Measurements from ENCODE around the gene CFDP1.

Gene CFDP1

DNA sequence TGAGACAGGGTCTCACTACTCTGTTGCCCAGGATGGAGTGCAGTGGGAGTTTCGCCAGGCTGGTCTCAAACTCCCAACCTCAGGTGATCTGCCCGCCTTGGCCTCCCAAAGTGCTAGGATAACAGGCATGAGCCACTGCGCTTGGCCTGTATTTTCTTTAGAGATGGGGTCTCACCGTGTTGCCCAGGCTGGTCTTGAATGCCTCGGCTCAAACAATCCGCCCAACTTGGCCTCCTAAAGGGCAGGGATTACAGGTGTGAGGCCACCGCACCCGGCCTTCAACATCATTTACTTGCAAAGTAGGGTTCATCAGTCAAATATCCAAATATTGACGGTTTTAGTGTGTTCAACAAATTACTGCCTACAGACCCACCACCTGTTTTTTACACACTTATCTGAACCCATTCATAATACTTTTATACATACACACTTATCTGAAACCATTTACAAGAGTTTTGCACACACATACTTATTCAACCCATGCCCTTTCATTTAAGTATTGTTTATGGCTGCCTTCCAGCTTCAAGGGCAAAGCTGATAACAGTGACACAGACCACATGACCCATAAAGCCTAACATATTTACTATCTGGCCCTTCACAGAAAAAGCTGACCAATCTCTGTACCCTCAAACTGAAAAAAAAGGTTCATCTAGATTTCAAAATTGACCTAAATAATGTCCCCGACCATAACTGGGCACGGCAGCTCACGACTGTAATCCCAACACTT, 19.3 kb upstream of the CFDP1 start:
- H2AFZ ChIP-seq (ENCODE audit: low read length), result no peak overlapping the region
- H3K79me2 ChIP-seq (ENCODE audit: low read length), result peaks cover 34% of the 10 kb centered on the region

DNA sequence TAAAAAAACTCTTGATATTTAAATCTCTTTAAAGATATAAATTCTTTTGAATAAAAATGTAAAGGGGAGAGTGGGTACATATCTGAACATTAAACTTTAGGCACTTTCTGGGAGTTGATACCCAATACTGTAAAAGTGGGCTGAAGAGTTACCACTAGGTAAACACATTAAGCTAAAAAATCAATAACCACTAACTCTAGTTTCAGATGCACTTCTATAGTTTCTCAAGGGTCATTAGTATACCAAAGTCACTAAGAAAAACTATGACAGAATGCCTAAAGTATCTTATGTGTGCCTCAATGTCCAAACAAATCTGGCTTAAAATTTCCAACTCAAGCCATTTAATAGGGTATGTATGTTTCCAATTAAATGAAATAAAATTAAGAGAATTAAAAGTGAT, 13.1 kb upstream of the CFDP1 start:
- no peak overlapping the region for H2AFZ ChIP-seq (ENCODE audit: low read length)
- H3K4me3 ChIP-seq (ENCODE audit: low read length), result no peak overlapping the region
- no peaks in the 10 kb centered on the region for H3K9me3 ChIP-seq (replicated peaks; ENCODE audit: insufficient read depth, low read length)
- no peaks in the 10 kb centered on the region for H3K27me3 ChIP-seq (replicated peaks; ENCODE audit: insufficient read depth, low read length)
- H3K36me3 ChIP-seq (replicated peaks; ENCODE audit: insufficient read depth, low read length), result no peaks in the 10 kb centered on the region
- H4K20me1 ChIP-seq (ENCODE audit: insufficient read depth, low read length), result no peaks in the 10 kb centered on the region
- no peak for DNase-seq
- no peaks in the 10 kb centered on the region for H3F3A ChIP-seq (ENCODE audit: insufficient read depth, low read length)
- H3K4me1 ChIP-seq (ENCODE audit: low read length), result no peaks in the 10 kb centered on the region
- TF ChIP-seq, protein P1, sequence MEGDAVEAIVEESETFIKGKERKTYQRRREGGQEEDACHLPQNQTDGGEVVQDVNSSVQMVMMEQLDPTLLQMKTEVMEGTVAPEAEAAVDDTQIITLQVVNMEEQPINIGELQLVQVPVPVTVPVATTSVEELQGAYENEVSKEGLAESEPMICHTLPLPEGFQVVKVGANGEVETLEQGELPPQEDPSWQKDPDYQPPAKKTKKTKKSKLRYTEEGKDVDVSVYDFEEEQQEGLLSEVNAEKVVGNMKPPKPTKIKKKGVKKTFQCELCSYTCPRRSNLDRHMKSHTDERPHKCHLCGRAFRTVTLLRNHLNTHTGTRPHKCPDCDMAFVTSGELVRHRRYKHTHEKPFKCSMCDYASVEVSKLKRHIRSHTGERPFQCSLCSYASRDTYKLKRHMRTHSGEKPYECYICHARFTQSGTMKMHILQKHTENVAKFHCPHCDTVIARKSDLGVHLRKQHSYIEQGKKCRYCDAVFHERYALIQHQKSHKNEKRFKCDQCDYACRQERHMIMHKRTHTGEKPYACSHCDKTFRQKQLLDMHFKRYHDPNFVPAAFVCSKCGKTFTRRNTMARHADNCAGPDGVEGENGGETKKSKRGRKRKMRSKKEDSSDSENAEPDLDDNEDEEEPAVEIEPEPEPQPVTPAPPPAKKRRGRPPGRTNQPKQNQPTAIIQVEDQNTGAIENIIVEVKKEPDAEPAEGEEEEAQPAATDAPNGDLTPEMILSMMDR (IDR thresholded peaks at IDR 0.05; ENCODE audit: low read length), result no peak
- no peak for TF ChIP-seq EZH2 (optimal IDR thresholded peaks at IDR 0.05; ENCODE audit: low read depth, low read length)
- no peak for TF ChIP-seq EZH2phosphoT487 (IDR thresholded peaks at IDR 0.05; ENCODE audit: low read length)
- no peak overlapping the region for H3K9ac ChIP-seq (ENCODE audit: low read length)
- no peak overlapping the region for H3K4me2 ChIP-seq (ENCODE audit: low read depth, low read length)
- no peaks in the 10 kb centered on the region for H3K9me2 ChIP-seq (replicated peaks; ENCODE audit: insufficient read depth, low read length)
- no peak overlapping the region for H3K27ac ChIP-seq (ENCODE audit: low read length)
- no peaks in the 10 kb centered on the region for H3K79me2 ChIP-seq (ENCODE audit: low read length)

More for the DNA sequence above, 19.3 kb upstream of the CFDP1 start:
- no peaks in the 10 kb centered on the region for H3K9me2 ChIP-seq (replicated peaks; ENCODE audit: insufficient read depth, low read length)
- H3K36me3 ChIP-seq (replicated peaks; ENCODE audit: insufficient read depth, low read length), result no peaks in the 10 kb centered on the region
- H3K27me3 ChIP-seq (replicated peaks; ENCODE audit: insufficient read depth, low read length), result no peaks in the 10 kb centered on the region
- H3K4me2 ChIP-seq (ENCODE audit: low read depth, low read length), result no peak overlapping the region
- H3K27ac ChIP-seq (ENCODE audit: low read length), result no peak overlapping the region
- no peaks in the 10 kb centered on the region for H3F3A ChIP-seq (ENCODE audit: insufficient read depth, low read length)
- H3K9me3 ChIP-seq (replicated peaks; ENCODE audit: insufficient read depth, low read length), result no peaks in the 10 kb centered on the region
- no peak for DNase-seq
- TF ChIP-seq EZH2phosphoT487 (IDR thresholded peaks at IDR 0.05; ENCODE audit: low read length) (no peak), EZH2 (optimal IDR thresholded peaks at IDR 0.05; ENCODE audit: low read depth, low read length) (no peak)
- TF ChIP-seq, protein P1 (IDR thresholded peaks at IDR 0.05; ENCODE audit: low read length), result no peak
- H3K4me1 ChIP-seq (ENCODE audit: low read length), result no peaks in the 10 kb centered on the region
- no peak overlapping the region for H3K4me3 ChIP-seq (ENCODE audit: low read length)
- H3K9ac ChIP-seq (ENCODE audit: low read length), result no peak overlapping the region
- H4K20me1 ChIP-seq (ENCODE audit: insufficient read depth, low read length), result no peaks in the 10 kb centered on the region

DNA sequence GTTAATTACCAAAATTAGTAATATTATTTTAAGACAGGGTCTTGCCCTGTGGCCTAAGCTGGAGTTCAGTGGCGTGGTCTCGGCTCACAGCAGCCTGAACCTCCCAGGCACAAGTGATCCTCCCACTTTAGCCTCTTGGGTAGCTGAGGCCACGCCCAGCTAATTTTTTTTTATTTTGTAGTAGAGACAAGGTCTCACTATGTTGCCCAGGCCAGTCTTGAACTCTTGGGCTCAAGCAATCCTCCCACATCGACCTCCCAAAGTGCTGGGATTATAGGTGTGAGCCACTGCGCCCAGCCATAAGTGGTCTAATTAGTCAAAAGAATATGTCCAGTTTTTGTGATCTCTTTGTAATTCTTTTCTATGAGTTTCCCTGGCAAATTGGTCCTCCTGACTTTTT, 12.0 kb upstream of the CFDP1 start:
- Histone ChIP-seq H4K20me1 (ENCODE audit: insufficient read depth, low read length) (no peaks in the 10 kb centered on the region), H3K4me1 (ENCODE audit: low read length) (no peaks in the 10 kb centered on the region), H3K9me2 (replicated peaks; ENCODE audit: insufficient read depth, low read length) (no peaks in the 10 kb centered on the region), H3K4me2 (ENCODE audit: low read depth, low read length) (no peak overlapping the region), H3K4me3 (ENCODE audit: low read length) (no peak overlapping the region), H3K27ac (ENCODE audit: low read length) (no peak overlapping the region), H3K27me3 (replicated peaks; ENCODE audit: insufficient read depth, low read length) (no peaks in the 10 kb centered on the region), H3K9me3 (replicated peaks; ENCODE audit: insufficient read depth, low read length) (no peaks in the 10 kb centered on the region), H3K79me2 (ENCODE audit: low read length) (no peaks in the 10 kb centered on the region), H2AFZ (ENCODE audit: low read length) (no peak overlapping the region), H3F3A (ENCODE audit: insufficient read depth, low read length) (no peaks in the 10 kb centered on the region), H3K36me3 (replicated peaks; ENCODE audit: insufficient read depth, low read length) (no peaks in the 10 kb centered on the region), H3K9ac (ENCODE audit: low read length) (no peak overlapping the region)
- TF ChIP-seq EZH2phosphoT487 (IDR thresholded peaks at IDR 0.05; ENCODE audit: low read length) (no peak), EZH2 (optimal IDR thresholded peaks at IDR 0.05; ENCODE audit: low read depth, low read length) (no peak)
- TF ChIP-seq, protein P1 (IDR thresholded peaks at IDR 0.05; ENCODE audit: low read length), result no peak
- no peak for DNase-seq

Measured in MM.1S (cell line).